Measurements from ENCODE around the gene AP1S3.
"Not testable (repeated sequence)": the region's sequence is repeated elsewhere in the genome, so short reads cannot be mapped to it uniquely, and the experiment has no call there.

AP1S3 gene

DNA sequence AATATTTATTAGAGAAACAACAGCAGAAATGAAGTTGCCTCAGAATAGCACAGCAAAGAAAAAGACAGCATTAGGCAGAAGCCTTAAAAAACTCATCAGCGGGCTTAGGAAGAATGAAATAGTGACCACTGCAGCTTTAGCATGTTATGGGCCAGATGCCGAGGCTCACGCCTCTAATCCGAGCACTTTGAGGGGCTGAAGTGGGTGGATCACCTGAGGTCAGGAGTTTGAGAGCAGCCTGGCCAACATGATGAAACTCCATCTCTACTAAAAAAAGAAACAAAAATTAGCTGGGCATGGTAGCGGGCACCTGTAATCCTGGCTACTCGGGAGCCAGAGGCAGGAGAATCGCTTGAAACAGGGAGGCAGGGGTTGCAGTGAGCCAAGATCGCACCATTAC is 32.4 kb downstream of the AP1S3 start:
- DNase-seq (ENCODE audit: low read depth in 3 of 3, low spot score in 1 of 3): no peak

DNA sequence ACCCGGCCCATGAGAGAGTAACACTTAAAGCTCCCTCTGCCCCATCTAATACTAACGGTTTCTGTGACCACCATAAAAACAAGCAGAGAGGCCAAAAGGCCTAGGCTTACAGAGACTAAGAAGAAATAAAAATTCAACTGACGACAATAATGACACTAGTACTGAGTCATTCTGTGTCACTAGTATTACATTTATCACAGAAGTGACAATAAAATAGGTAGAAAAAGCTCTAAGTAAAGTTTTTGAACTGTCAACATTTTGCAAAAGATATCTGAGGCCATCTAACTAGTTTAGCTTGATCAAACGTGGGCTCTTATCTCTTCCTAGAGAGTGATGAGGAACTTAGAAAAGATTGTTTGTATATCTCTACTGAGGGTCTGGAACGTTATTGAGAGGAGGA is 35.6 kb downstream of the AP1S3 start:
- DNase-seq (ENCODE audit: low read depth in 3 of 3, low spot score in 1 of 3): no peak

DNA sequence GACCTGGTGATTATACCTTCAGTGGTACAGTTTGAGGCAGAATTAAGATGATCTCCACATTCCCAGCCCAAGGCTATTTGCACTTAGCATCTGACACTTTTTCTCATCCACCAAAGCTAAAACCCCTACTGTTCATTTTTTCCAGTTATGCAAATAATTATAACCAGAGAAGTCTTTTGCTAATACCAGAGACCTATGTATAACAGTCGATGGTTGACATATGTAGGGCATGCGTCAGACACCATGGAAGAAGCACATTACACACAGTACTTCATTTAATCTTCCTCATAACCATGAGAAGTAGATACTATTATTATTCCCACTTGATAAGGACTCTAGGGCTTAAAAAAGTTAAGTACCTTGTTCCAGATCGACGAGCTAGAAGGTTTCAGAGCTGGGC is 36.5 kb downstream of the AP1S3 start:
- DNase-seq (ENCODE audit: low read depth in 3 of 3, low spot score in 1 of 3): no peak

DNA sequence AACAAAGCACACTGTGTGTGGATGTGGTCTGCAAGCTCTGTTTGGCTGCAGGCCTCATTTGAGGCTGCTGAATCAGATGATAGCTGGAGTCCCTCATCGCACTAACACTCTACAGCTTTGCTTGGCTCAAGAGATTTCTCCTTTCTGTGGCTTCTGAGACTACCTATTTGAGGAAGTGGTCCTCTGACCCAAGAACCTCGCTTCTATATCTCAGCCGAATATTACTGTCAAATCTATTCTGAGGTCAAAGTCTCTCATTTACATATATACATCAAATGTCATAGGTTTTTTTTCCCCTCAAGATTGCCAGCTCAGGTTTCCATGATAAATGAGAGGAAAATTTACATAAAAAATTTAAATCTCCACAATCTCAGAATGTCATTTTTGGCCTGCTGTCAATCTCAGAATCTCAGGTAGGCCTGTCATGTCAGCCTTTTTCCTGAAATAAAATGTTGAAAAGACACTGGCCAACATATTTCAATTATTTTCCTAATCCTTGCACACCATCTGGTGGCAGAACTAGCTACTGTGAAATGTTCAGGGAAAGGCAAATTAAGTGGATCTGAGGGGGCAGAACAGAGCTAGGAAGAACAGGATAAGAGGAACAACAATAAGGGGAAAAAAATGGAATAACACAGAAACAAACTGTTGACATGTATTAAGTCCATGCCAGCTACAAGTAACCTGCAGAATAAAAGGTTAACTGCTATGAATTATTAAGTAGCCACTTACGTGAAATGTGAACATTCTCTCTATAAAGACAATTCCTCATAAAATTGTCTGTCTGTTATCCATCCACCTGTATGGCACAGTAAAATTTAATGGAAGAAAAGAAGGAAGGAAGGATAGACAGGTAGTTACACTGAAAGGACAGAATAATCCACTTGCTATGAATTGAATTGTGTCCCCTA is 39.3 kb downstream of the AP1S3 start:
- DNase-seq (ENCODE audit: low read depth in 3 of 3, low spot score in 1 of 3): no peak

DNA sequence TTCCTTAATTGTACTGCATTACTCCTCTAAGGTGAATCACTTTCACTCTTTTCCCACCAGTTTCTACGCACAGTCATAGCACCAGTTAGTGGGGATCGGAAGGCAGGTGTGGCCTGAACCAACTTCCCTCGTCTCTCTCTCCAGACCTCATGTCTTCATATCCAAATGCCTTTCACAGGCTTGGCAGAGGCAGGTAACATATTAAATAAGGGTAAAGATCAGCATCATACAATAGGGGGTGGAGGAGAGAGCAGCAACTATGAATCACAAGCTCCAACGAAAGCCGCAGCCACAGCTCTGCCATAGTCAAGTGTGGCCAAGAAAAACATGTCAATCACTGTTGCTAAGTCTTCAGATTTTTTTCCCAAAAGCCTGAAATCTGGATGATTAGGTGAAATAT is 40.3 kb downstream of the AP1S3 start:
- no peak for DNase-seq (ENCODE audit: low read depth in 3 of 3, low spot score in 1 of 3)

DNA sequence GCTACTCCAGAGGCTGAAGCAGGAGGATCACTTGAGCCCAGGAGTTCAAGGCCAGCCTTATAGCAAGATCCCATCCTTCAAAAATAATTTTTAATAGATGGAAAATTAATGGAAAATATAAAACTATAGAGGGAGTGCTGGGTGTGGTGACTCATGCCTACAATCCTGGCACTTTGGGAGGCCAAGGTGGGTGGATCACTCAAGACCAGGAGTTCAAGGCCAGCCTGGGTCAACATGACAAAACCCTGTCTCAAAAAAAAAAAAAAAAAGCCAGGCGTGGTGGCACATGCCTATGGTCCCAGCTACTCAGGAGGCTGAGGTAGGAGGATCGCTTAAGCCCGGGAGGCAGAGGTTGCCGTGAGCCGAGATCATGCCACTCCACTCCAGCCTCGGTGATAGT is 48.0 kb downstream of the AP1S3 start:
- no peak for DNase-seq (ENCODE audit: low read depth in 3 of 3, low spot score in 1 of 3)

DNA sequence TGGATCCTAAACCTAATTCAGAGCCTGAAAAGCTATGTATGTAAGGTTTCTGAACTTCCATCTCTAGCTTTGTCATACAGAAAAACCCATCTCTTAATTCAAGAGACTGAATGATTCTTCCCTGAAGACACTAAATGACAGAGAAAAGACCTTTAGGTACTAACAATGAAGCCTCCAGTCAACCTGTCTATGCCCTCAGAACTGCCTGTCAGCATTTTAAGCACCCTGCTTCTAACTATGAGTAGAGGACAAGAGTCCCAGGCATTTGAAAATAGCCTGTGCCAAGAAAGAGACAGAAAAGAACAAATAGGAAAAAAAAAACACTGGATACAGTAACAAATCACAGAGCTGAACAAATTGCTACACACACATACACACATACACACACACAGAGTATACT is 48.6 kb downstream of the AP1S3 start:
- DNase-seq (ENCODE audit: low read depth in 3 of 3, low spot score in 1 of 3): no peak

DNA sequence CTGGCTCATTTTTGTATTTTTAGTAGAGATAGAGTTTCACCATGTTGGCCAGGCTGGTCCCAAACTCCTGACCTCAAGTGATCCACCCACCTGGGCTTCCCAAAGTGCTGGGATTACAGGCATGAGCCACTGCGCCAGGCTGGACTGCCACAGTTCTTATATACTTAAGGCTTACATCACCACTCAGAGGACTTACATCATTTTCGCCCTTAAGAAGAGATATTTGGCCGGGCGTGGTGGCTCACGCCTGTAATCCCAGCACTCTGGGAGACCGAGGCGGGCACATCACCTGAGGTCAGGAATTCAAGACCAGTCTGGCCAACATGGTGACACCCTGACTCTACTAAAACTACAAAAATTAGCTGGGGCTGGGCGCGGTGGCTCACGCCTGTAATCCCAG is 49.3 kb downstream of the AP1S3 start:
- not testable (repeated sequence) for DNase-seq (ENCODE audit: low read depth in 3 of 3, low spot score in 1 of 3)

DNA sequence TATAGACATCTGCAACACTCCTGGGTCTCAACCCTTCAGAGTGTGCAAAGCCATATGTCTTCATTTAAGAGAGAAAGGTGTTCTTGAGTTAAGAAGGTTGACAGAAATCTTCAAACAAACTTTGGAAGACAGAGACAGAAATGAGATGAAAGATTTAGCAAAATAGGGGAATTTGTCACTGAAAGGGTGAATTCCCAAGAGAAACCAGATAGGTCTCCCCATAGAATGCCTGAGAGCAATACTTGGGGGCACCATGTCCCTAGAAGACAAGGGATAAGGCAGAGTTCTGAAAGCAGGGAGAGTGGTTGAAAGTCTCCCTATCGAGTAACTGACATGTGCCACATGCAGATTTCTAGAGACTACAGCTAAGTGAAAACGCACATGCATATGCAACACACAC is 50.0 kb downstream of the AP1S3 start:
- no peak for DNase-seq (ENCODE audit: low read depth in 3 of 3, low spot score in 1 of 3)

DNA sequence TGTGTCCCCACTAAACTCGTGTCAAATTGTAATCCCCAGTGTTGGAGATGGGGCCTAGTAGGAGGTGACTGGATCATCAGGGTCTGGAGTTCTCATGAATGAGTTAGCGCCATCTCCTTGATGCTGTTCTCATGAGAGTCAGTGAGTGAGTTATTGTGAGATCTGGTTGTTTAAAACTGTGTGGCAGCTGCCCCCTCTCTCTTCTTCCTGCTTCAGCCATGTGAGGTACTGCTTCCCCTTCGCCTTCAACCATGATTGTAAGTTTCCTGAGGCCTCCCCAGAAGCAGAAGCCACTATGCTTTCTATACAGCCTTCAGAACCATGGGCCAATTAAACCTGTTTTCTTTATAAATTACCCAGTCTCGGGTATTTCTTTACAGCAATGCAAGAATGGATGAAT is 50.4 kb downstream of the AP1S3 start:
- no peak for DNase-seq (ENCODE audit: low read depth in 3 of 3, low spot score in 1 of 3)

DNA sequence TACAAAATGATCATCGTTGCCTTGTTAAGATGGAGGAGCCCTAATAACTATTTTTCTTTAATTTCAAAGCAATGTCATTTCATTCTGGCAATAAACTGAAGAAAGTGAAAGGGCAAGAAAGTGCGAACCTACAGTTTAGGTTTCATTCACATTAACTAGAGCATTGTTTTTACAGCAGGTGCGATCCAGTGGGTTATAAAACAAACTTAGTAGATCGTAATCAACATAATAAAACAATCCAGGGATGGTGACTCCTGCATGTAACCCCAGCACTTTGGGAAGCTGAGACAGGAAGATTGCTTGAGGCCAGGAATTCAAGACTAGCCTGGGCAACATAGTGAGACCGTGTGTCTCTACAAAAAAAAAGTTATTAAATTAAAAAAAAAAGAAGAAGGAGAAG is 51.1 kb downstream of the AP1S3 start:
- no peak for DNase-seq (ENCODE audit: low read depth in 3 of 3, low spot score in 1 of 3)

DNA sequence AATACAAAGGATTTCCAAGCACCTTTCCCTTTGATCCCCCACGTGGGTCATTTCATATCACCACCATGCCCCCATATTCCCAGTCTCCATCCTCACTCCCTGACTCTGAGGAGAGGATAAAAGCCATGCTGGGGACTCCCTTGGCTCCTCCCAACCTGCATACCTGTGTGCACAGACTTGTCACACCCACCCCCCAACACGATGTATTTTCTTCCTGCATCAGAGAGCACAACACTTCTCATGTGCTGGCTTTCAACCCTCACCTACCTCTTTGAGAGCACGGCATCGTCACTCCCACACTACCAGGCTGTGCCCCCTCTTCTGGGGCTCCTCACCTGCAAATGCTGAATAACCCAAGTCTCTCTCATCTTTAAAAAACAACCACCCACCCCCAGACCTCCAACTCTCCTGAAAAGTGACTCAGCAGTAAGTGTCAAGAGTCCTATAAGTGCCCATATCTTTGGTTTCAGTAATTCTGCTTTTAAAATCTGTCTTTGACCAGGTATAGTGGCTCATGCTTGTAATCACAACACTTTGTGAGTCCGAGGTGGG is 53.1 kb downstream of the AP1S3 start:
- no peak for DNase-seq (ENCODE audit: low read depth in 3 of 3, low spot score in 1 of 3)

DNA sequence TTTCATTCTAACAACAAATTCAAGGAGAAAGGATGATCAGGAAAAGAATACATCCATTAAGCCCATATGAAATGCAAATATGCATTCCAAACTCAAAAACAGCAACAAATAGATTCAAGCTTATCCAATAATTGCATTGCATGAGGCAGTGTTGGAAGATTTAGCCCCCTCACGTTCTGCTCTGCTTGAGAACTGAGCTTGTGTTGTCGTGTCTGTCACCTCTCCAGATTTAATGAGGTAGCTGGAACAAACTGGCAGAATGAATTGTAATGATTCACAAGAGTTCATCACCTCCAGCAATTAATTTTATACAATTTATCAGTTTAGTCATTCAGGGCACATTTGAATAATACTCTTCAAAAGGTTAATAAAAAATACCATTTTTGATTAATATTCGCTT is 54.8 kb downstream of the AP1S3 start:
- DNase-seq (ENCODE audit: low read depth in 3 of 3, low spot score in 1 of 3): no peak

DNA sequence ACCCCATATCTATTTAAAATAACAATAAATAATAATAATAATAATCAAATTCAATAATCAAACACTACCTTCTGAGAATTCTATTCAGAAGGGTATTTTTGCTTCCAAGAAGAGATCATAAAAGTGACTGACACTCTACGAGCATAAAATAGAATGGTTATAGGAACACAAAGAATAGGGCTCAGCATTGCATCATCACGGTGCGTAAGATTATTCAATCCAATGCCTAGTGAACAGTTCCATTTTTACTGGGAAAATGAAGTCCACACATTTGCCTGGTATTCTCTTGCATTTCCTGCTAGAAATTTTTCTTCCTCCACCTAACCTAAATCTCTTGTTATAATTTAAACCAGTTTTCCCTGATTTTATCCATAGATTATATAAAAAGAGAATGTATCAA is 55.8 kb downstream of the AP1S3 start:
- no peak for DNase-seq (ENCODE audit: low read depth in 3 of 3, low spot score in 1 of 3)

DNA sequence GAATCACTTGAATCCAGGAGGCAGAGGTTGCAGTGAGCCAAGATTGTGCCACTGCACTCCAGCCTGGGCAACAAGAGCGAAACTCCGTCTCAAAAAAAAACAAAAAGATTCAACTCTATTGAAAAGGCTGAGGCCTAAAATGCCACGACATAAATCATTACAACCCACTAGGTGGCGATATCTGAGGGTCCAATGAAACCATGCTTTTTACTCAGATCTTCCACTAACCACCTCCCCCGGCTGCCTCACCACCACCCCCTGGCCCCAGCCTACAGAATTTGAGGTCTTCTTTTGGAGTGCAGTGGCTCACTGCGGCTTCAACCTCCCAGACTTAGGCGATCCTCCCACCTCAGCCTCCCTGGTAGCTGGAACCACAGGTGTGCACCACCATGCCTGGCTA is 57.5 kb downstream of the AP1S3 start:
- peak in 1 of 3 donors; percentile 8 for DNase-seq (ENCODE audit: low read depth in 3 of 3, low spot score in 1 of 3)

DNA sequence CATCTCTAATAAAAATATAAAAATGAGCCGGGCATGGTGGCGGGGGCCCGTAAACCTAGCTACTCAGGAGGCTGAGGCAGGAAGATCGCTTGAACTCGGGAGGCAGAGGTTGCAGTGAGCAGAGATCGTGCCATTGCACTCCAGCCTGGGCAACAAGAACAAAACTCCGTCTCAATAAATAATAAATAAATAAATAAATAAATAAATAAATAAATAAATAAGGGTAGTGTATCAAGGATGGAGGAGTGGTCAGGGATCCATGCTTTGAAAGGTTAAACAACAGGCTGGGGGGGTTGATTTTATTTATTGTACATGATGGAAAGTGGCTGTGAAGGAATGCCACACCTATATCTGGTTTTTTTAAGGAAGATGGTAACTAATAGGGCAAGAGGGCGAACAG is 63.2 kb downstream of the AP1S3 start:
- DNase-seq (ENCODE audit: low read depth in 3 of 3, low spot score in 1 of 3): no peak

DNA sequence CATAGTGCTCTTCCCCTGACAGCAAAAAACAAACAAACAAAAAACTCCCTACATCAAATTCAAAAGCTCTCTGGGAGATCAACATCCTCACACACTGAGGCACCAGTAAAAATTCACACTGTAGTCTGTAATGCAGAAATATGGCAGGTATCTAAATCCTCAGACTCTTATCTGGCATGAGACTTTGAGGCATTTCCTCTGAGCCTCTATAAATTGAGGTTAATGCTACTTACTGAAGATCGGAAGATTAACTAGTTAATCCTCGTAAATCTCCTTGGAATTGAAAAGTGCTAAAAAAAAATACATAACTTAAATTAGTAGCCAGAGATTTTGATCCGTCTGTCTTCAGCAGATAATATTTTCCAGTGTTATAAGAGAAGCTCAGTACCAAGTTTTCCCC is 65.0 kb downstream of the AP1S3 start:
- DNase-seq (ENCODE audit: low read depth in 3 of 3, low spot score in 1 of 3): no peak

DNA sequence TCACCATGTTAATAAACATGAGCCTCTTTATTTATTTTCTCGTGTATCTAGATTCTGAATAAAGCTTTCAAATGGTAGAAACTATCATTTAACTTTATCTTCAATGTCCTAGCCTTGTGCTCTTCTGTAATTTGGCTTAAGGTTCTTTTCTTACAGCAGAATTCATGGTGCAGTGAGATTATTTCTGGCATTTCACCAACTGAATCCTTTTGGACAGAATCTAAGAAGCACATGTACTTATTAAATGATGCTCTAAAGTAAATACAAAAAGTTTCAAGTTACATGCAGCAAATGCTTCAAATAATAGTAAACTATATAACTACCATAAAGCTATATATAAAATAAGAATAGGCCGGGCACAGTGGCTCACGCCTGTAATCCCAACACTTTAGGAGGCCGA is 65.9 kb downstream of the AP1S3 start:
- no peak for DNase-seq (ENCODE audit: low read depth in 3 of 3, low spot score in 1 of 3)

DNA sequence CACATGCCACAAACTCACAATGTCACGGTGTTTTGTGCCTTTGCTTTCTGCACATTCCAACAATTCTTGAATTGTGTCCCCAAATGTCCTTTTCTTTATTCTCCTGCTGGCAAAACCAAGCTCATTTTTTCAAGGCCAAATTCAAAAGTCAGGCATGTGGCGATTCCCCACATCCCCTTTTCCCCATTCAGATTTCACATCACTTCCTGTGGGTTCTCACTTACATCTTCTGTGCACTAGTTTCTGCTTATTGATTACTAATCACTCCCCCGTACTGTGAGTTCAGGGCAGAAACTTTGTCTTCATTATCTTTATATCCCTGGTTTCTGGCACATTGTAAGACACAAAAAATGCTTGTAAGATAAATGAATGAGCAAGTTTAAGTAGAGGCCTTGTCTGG is 69.2 kb downstream of the AP1S3 start:
- DNase-seq (ENCODE audit: low read depth in 3 of 3, low spot score in 1 of 3): no peak

DNA sequence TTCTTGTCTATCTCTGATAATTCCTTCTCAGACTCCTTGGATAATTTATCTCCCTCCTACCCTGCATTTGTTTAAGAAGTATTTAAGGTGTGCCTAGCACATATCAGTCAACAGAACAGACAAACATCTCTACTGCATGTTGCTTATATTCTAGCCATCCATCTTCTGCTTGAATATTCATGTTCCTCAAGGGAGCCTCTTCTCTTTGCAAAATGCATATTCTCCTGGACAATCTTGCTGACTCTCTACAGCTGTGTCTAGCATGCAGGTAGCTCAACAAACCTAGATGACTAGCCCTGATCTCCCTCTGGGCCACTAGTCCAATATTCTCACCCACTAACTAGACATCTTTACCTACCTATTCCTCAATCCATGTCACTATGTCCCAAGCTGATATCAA is 70.0 kb downstream of the AP1S3 start:
- no peak for DNase-seq (ENCODE audit: low read depth in 3 of 3, low spot score in 1 of 3)

DNA sequence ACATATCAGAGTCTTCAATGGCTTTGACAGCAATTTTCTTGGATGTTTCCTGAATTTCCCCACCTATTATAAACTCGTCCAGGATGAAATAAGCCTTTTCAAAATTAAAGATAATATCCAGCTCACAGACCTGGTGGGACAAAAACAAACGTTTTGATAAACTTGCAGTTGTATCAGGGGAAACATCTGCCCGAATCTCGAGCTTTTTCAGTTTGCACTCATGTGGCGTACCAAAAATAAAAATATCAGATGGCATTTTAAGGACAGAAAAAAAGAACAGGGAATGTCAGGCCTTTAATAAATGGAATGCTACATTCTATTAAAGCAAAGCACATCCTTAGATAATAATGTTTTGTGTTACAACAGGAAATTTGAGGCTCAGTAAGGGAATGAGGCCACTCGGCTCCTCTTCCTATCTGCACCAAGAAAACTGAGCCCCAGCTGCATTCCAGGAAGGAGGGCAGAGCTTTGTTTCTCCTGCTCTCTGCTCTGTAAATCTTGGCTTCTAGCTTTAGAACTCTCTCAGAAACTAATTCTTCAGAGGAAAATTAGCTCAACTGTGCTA is 72.1 kb downstream of the AP1S3 start:
- no peak for DNase-seq (ENCODE audit: low read depth in 3 of 3, low spot score in 1 of 3)

DNA sequence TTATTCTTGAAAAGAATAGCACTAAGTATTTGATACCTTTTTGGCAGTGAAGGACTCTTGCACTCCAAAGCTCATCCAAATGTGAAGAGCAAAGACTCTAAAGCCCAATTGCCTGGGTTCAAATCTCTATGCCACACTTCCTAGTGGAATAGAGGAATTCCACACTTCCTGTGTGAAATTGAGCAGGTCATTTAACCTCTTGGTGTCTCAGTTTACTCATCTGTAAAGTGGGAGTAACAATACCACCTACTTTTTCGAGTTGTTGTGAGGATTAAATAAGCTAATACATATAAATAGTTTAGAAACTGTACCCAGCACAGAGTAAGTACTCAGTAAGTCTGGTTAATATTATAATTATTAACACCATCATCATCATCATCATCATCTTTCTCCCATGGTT is 72.6 kb downstream of the AP1S3 start:
- no peak for DNase-seq (ENCODE audit: low read depth in 3 of 3, low spot score in 1 of 3)

DNA sequence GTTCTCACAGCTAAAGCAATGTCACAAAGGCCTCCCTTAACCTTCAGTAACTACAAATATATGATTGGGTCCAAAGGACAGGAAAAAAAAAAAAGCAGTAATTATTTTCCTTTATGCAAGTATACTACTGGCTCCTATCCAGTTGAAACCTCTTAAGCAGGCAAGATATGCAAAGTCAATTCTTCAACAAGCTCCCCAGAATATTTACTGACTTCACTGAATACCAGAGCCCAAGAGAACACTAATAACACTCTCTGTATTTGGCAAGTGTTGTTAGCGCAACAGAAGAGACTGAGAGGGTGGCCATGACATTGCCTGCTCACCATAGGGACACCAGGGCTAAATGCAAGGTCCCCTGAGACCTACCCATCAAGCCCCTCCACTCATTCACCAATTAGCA is 74.5 kb downstream of the AP1S3 start:
- DNase-seq (ENCODE audit: low read depth in 3 of 3, low spot score in 1 of 3): no peak
